NB4 (cell line): Measurements from ENCODE around the gene ADGRF3.

Source experiments
- CTCF ChIP-seq: IDR thresholded peaks from one replicate; pipeline ENCODE4 v1.5.1; 2012; ENCODE audit warnings: low read depth, low read length
- MYC ChIP-seq: IDR thresholded peaks from 2 replicates; pipeline ENCODE4 v1.6.1; 2011; ENCODE audit warnings: low read depth, low read length
- POLR2A ChIP-seq: IDR thresholded peaks from 2 replicates; pipeline ENCODE4 v1.6.1; 2011; ENCODE audit warnings: mild to moderate bottlenecking; ENCODE audit not compliant: insufficient read length; ENCODE audit errors: extremely low read depth

DNA sequence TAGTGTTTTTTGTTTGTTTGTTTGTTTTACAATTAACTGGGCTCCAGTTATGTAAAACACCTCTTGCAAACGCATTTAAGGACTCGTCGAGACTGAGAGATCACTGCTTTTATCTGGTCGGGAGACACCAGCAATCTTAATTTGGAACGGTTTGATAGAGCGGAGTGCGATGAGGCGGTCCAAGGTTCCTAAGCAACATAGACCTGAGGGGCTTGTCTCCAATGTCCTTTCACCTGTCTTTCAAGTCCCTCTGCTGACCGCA lies 1.4 kb downstream of the ADGRF3 start:
- TF ChIP-seq CTCF (no peak), MYC (no peak), POLR2A (no peak)
